Fibroblast of mammary gland (primary cell): ENCODE data around the gene HS3ST2.

ENCODE experiments used
- DNase-seq: peaks from one replicate; pipeline ENCODE4 v3.0.0-alpha.2; 2010; ENCODE audit warnings: low read depth
- H3K4me3 ChIP-seq: 2 replicates; pipeline ENCODE4 v1.5.1; 2011; ENCODE audit warnings: low read depth, mild to moderate bottlenecking, low read length, moderate library complexity; ENCODE audit not compliant: control insufficient read depth
- CTCF ChIP-seq: conservative IDR thresholded peaks from 2 replicates; pipeline ENCODE4 v1.5.1; 2011; ENCODE audit warnings: low read depth, low read length, inconsistent platforms; ENCODE audit not compliant: control insufficient read depth, insufficient read depth

HS3ST2 gene

DNA sequence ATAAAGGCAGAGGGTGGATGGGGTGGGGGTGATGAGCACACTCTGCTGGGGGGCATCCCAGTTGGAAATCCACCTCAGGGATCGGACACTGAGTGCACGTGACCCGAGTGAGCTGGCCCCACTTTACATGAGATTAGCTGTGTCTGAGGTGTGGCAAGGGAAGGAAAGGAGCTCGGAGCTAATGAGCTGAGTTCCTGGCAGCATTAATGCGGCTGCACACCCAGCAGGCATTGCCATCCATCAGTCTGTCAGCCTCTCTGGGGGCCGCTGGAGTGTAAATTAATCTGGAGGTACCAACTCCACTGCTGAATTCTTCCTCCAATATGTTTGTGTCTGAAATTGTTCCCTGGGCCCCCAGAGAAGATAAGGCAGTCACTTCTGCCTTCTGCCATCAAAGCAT lies 65.5 kb downstream of the HS3ST2 start:
- DNase-seq, result no peak
- no peak overlapping the region for H3K4me3 ChIP-seq
- no peak for TF ChIP-seq CTCF

DNA sequence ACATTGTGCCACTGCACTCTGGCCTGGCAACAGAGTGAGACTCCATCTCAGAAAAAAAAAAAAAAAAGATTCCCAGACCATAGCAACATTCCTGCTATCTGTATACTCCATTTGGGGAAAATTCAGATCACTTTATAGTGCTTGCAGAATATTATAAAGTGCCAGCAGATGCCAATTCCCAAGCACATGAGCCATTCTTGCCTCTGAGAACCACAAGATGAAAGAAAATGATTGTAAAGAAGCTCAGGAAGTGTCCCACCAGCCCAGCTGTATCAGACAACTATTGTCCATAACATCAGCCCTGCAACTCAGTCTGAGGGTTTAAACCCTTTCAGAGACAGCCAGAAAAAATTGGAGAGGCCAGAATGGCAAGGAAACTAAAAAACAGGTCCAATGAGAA lies 69.0 kb downstream of the HS3ST2 start:
- TF ChIP-seq CTCF, result no peak
- no peak for DNase-seq
- H3K4me3 ChIP-seq, result no peak overlapping the region

DNA sequence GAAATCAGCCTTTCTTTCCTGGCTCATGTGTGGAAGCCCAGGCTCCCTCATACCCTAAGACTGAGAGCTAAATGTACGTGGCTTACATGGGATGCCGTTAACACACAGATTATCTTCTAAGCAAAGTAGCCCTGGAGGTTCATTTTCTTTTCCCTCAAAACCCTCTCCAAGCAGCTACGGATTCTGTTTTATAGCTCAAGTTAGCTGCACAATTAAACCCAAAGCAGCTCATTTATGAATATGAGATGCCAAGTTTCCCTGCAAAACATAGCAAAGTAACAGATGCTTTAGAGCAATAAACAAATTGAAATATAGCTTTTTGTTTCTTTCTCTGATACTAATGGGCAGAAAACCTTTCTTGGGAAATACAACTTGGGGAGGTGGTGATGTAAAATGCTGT lies 72.0 kb downstream of the HS3ST2 start:
- DNase-seq, result no peak
- H3K4me3 ChIP-seq, result no peak overlapping the region
- no peak for TF ChIP-seq CTCF

GRCh38 chr16:22886927-22887326 lies 73.0 kb downstream of the HS3ST2 start:
- TF ChIP-seq CTCF, result no peak
- no peak overlapping the region for H3K4me3 ChIP-seq
- no peak for DNase-seq

GRCh38 chr16:22887445-22887844 lies 73.5 kb downstream of the HS3ST2 start:
- H3K4me3 ChIP-seq, result no peak overlapping the region
- TF ChIP-seq CTCF, result no peak
- no peak for DNase-seq

- no peak overlapping the region for H3K4me3 ChIP-seq
- DNase-seq, result no peak
- TF ChIP-seq CTCF, result no peak
Measured at GRCh38 chr16:22888791-22889190, 74.8 kb downstream of the HS3ST2 start.

GRCh38 chr16:22890976-22891375 lies 77.0 kb downstream of the HS3ST2 start:
- no peak for TF ChIP-seq CTCF
- no peak overlapping the region for H3K4me3 ChIP-seq
- DNase-seq, result no peak
